ENCODE results near the gene AGRN. TPM values are rescaled to one million over a fixed set of nuclear protein-coding genes. Genes with fewer than 3 reads are reported as not detected.
"Not testable (repeated sequence)": the region's sequence is repeated elsewhere in the genome, so short reads cannot be mapped to it uniquely, and the experiment has no call there.

Gene AGRN
- polyA plus RNA-seq, 1 donor from 2014 or later = 0.05 TPM

DNA sequence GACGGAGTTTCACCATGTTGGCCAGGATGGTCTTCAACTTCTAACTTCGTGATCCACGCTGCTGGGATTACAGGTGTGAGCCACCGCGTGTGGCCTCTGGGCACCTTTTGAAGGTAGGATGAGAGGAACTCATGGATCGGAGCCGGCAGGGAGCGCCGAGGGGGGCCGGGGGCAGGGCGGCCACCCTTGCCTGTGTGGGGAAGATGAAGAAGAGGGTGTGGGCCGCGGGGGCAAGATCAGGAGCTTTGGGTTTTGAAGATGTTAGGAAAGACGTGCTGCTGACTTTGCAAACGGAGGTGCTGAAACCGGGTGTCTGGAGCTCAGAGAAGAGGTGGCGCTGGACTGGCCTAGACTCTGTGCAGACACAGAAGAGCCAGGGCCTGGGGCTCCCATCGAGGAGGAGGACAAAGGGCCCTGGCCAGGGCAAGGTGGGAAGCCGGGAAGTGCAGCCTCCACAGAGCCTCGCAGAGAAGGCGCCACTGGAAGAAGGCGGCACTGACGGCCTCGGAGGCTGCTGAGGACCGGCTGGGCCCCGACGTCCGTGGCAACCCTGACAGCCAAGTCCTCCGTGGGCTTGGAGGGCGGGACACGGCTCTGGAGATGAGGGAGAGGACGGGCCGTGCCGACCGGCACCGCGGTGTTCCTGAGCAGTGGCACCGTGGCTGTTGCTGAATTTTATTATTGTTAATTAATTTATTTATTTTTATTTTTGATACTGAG, 40.5 kb downstream of the AGRN start:
- peaks cover 2 to 6% (median 4%) of the 10 kb centered on the region in 3 donors for H3K4me1 Mint-ChIP-seq
- no peaks in the 10 kb centered on the region for H3K9me3 Mint-ChIP-seq
- H3K27me3 Mint-ChIP-seq = peaks cover 19% of the 10 kb centered on the region
- H3K36me3 Mint-ChIP-seq = no peaks in the 10 kb centered on the region
- peak overlapping the region; percentile 53 to 78 (median 60) for H3K4me3 Mint-ChIP-seq
- H3K27ac Mint-ChIP-seq = peak overlapping the region in 1 of 3 donors; percentile 18

DNA sequence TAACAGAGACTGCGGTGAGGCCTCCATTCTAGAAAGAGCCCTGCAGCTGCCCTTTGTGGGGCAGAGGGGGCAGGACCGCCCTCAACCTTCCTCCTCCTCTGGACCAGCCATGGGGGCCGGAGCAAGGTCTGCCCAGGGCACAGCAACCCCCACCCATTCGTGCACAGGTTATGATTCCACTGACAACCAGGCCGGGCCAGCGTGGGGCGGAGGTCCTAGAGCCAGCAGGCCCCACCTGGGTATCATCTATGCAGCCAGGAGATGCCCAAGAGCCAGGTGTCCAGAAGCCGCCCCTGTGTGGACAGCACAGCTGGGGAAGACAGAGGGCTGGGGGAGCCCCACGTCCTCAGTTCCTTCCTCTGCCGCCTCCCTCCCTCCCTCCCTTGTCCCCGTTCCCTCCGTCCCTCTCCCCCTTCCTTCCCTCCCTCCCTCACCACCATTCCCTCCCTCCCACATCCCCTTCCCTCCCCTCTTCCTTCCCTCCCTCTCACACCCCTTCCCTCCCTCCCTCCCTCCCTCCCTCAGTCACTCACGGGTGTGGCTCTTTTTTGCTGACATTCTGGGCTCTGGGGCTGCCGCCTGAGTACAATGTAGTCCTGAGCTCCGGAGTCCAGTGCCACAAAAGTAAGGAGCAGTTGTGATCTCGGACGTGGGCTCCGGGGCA, 41.9 kb downstream of the AGRN start:
- no peak overlapping the region for H3K4me3 Mint-ChIP-seq
- H3K36me3 Mint-ChIP-seq = no peaks in the 10 kb centered on the region
- H3K4me1 Mint-ChIP-seq = peaks cover 4 to 6% (median 6%) of the 10 kb centered on the region in 3 donors
- H3K27me3 Mint-ChIP-seq = peaks cover 19% of the 10 kb centered on the region
- no peak overlapping the region for H3K27ac Mint-ChIP-seq
- no peaks in the 10 kb centered on the region for H3K9me3 Mint-ChIP-seq

DNA sequence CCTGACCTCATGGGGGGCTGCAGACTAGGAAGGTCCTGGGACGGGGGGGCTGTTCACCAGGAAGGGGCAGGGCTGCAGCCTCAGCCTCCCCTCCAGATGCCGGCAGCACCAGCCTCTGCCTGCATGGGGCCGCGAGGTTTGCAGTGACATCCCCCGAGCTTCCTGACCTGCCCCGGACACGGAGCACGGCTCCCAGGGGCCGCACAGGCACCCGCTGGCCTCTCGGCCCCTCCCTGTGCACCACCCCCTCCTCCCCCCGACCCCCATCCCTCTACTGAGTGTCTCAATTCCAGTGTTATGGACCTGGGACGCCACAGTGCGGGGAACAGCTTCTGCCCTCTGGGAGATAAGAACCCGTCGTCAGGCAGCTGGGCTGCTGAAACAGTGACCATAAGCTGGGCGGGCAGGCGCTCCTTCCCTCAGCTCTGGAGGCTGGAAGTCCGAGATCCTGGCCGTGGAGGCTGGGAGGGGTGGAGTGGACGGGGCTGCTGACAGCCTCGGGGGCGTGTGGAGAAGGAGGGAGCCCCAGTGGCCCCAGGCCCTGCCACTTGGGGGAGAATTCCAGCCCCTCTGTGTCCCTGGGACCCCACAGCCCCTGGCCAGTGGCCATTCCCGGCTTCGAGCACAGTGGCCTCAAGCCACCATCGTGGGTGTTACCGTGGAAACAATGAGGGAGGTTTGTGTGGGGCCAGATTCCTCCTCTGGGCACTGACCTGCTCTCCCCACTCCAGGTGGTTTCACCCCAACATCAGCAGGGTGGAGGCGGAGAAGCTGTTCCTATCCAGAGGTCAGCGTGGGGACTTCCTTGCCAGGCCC, 42.6 kb downstream of the AGRN start:
- Mint-ChIP-seq H3K27ac (no peak overlapping the region), H3K27me3 (peaks cover 19% of the 10 kb centered on the region), H3K36me3 (no peaks in the 10 kb centered on the region), H3K9me3 (no peaks in the 10 kb centered on the region), H3K4me3 (peak overlapping the region in 1 of 4 donors; percentile 49), H3K4me1 (peaks cover 4 to 6% (median 6%) of the 10 kb centered on the region in 3 donors)

- Mint-ChIP-seq H3K36me3 (no peaks in the 10 kb centered on the region), H3K27ac (no peak overlapping the region), H3K4me1 (peaks cover 2 to 6% (median 4%) of the 10 kb centered on the region in 3 donors), H3K9me3 (no peaks in the 10 kb centered on the region), H3K4me3 (peak overlapping the region in 1 of 4 donors; percentile 47), H3K27me3 (peaks cover 17% of the 10 kb centered on the region)
These were observed 43.5 kb downstream of the AGRN start for GRCh38 chr1:1063261-1063944.

GRCh38 chr1:1063945-1064831, 44.3 kb downstream of the AGRN start:
- peaks cover 14% of the 10 kb centered on the region for H3K27me3 Mint-ChIP-seq
- peak overlapping the region in 1 of 4 donors; percentile 66 for H3K4me3 Mint-ChIP-seq
- H3K36me3 Mint-ChIP-seq = no peaks in the 10 kb centered on the region
- H3K9me3 Mint-ChIP-seq = no peaks in the 10 kb centered on the region
- H3K4me1 Mint-ChIP-seq = peaks cover 2 to 6% (median 4%) of the 10 kb centered on the region in 3 donors
- peak overlapping the region in 1 of 3 donors; percentile 84 for H3K27ac Mint-ChIP-seq

GRCh38 chr1:1065265-1065939, 45.5 kb downstream of the AGRN start:
- no peaks in the 10 kb centered on the region for H3K36me3 Mint-ChIP-seq
- H3K4me3 Mint-ChIP-seq = peak overlapping the region in 2 of 4 donors; percentile 39 to 78
- H3K9me3 Mint-ChIP-seq = no peaks in the 10 kb centered on the region
- H3K27me3 Mint-ChIP-seq = peaks cover 9% of the 10 kb centered on the region
- H3K27ac Mint-ChIP-seq = peak overlapping the region; percentile 23 to 82 (median 48)
- peaks cover 4 to 12% (median 8%) of the 10 kb centered on the region in 3 donors for H3K4me1 Mint-ChIP-seq

DNA sequence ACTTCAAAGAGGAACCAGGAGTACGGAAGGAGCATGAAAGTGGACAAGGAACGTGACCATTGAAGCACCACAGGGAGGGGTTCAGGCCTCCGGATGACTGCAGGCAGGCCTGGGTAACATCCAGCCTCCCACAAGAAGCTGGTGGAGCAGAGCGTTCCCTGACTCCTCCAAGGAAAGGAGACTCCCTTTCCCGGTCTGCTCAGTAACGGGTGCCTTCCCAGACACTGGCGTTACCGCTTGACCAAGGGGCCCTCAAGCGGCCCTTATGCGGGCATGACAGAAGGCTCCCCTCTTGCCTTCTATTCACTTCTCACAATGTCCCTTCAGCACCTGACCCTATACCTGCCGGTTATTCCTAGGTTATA, 46.0 kb downstream of the AGRN start:
- H3K36me3 Mint-ChIP-seq, H3K9me3 Mint-ChIP-seq, H3K27me3 Mint-ChIP-seq: not testable (repeated sequence)
- Mint-ChIP-seq H3K4me3 (peak overlapping the region in 2 of 4 donors; percentile 39 to 78), H3K4me1 (peaks cover 4 to 12% (median 8%) of the 10 kb centered on the region in 3 donors), H3K27ac (peak overlapping the region in 1 of 3 donors; percentile 82)

DNA sequence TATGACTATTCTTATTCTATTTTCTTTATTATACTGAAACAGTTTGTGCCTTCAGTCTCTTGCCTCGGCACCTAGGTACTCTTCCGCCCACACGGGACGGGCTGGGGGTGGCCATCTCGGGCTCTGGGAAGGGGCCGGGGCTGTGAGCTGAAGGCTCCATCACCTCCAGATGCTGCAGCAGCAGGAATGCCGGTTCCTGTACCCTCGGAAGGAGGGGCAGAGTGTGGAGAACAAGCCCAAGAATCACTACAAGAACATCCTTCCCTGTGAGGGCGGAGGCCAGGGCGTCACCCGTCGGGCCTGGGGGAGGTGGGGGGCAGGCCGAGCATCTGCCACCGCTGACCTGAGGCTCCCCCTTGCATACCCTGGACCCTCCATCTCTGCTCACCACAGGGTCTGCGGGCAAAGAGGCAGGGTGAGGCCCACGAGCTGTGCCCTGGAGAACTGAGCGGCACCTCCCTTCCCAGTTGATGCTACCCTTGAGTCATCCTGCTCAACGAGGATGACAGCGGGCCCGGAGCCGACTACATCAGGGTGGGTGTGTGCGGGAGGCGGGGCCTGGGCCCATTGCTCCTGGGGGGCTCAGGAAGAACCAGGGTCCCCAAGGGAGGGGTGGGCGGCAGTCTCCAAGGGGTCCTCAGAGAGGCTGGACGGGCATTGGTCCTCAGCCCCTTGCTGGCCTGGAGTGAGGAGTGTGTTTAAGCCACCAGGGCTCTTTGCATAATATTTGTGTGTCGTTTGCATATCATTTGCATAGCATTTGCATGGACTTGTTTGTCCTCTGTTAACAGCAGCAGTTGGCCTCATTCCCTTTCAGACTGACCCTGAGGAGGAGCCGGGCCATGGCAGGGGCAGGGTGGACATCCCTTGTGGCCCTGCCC, 46.7 kb downstream of the AGRN start:
- Mint-ChIP-seq H3K4me3 (peak overlapping the region in 1 of 4 donors; percentile 78), H3K4me1 (peaks cover 4 to 12% (median 8%) of the 10 kb centered on the region in 3 donors), H3K27ac (peak overlapping the region in 1 of 3 donors; percentile 82), H3K27me3 (peaks cover 3% of the 10 kb centered on the region), H3K36me3 (no peaks in the 10 kb centered on the region), H3K9me3 (no peaks in the 10 kb centered on the region)

- peaks cover 4 to 12% (median 8%) of the 10 kb centered on the region in 3 donors for H3K4me1 Mint-ChIP-seq
- H3K36me3 Mint-ChIP-seq = no peaks in the 10 kb centered on the region
- no peaks in the 10 kb centered on the region for H3K9me3 Mint-ChIP-seq
- H3K27me3 Mint-ChIP-seq = peaks cover 2% of the 10 kb centered on the region
- H3K4me3 Mint-ChIP-seq = peak overlapping the region in 1 of 4 donors; percentile 76
- peak overlapping the region in 2 of 3 donors; percentile 46 to 82 for H3K27ac Mint-ChIP-seq
These were observed 47.5 kb downstream of the AGRN start for GRCh38 chr1:1067284-1067859.

DNA sequence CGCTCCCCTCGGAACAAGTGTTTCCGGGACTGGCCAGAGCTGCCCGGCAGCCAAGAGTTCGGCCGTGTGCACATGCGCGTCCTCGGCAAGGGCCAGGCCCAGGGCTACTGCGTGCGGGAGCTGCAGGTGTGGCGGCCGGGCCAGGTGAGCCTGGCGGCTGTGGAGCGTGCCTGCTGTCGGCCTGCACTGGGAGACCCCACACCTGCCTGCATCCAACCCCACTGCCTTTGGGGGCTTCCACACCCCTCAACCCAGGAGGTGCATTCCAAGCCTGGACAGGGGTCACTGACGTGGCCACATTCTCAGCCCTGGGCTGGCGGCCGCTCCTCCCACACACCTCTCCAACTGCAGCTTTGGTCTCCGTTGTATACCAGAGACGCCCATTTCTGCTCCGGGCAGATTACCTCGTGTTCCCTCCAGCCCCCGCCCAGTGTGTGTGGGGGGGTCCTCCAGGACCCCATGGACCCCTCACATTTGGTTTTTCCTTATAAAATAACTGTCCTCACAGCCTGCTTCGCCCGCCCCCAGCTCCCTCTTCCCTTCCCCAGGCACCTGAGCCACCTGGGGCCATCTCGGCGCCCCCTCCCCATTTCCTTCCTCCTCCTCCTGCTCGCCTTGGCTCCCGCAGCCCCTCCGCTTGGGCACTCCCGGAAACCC, 48.1 kb downstream of the AGRN start:
- H3K4me3 Mint-ChIP-seq = peak overlapping the region; percentile 62 to 92 (median 77)

GRCh38 chr1:1068517-1069055, 48.7 kb downstream of the AGRN start:
- peaks cover 2% of the 10 kb centered on the region for H3K27me3 Mint-ChIP-seq
- no peaks in the 10 kb centered on the region for H3K9me3 Mint-ChIP-seq
- H3K36me3 Mint-ChIP-seq = no peaks in the 10 kb centered on the region
- H3K4me1 Mint-ChIP-seq = peaks cover 4 to 12% (median 8%) of the 10 kb centered on the region in 3 donors
- peak overlapping the region in 2 of 3 donors; percentile 71 to 83 for H3K27ac Mint-ChIP-seq
- peak overlapping the region; percentile 62 to 92 (median 82) for H3K4me3 Mint-ChIP-seq

More for the DNA sequence above, 48.1 kb downstream of the AGRN start:
- Mint-ChIP-seq H3K36me3 (no peaks in the 10 kb centered on the region), H3K27me3 (peaks cover 2% of the 10 kb centered on the region), H3K4me1 (peaks cover 4 to 12% (median 8%) of the 10 kb centered on the region in 3 donors), H3K27ac (peak overlapping the region in 1 of 3 donors; percentile 83), H3K9me3 (no peaks in the 10 kb centered on the region)

All from IgD-negative memory B cell (primary cell).